ENCODE data around the gene POLE.
A peak's percentile ranks its signal among the peaks of the same experiment; 100 is the strongest.

Gene POLE

DNA sequence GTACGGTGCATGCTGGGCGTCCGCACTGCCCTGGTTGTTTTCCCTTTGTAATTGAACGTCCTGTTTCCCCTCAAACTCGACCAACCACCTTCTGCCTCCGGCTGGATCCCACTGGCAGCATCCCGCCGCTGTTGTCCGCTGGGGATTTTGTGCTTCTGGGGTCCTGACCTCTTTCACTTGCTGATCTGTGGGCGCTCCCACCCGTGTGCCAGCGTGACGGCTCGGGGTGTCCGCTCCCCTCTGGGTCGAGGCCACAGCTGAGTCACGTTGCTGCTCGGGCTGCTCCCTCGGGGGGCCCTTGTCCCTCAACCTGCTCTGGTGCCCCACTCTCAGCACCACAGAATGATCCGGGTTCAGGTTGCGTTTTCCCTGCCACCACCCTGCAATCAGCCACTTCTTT lies 31.5 kb upstream of the POLE start:
- no peak overlapping the region for H3K9ac ChIP-seq (ENCODE audit: low read length in 5 of 5)
- no peak overlapping the region for H3K27ac ChIP-seq (ENCODE audit: low read depth, low read length)
- no peak overlapping the region for H3K4me3 ChIP-seq (ENCODE audit: low read depth in 1 of 5, low read length in 5 of 5)
- H3K4me1 ChIP-seq (ENCODE audit: control insufficient read depth in 5 of 5, insufficient read depth in 5 of 5, low read length in 5 of 5): no peaks in the 10 kb centered on the region
- H3K9me3 ChIP-seq (ENCODE audit: control insufficient read depth in 5 of 5, low read length in 5 of 5): no peaks in the 10 kb centered on the region
- H3K36me3 ChIP-seq (ENCODE audit: control insufficient read depth in 5 of 5, insufficient read depth in 5 of 5, low read length in 5 of 5): peaks cover 0 to 68% (median 59%) of the 10 kb centered on the region in 5 donors
- H3K27me3 ChIP-seq (ENCODE audit: control insufficient read depth in 5 of 5, insufficient read depth in 4 of 5, low read length in 5 of 5): no peaks in the 10 kb centered on the region

DNA sequence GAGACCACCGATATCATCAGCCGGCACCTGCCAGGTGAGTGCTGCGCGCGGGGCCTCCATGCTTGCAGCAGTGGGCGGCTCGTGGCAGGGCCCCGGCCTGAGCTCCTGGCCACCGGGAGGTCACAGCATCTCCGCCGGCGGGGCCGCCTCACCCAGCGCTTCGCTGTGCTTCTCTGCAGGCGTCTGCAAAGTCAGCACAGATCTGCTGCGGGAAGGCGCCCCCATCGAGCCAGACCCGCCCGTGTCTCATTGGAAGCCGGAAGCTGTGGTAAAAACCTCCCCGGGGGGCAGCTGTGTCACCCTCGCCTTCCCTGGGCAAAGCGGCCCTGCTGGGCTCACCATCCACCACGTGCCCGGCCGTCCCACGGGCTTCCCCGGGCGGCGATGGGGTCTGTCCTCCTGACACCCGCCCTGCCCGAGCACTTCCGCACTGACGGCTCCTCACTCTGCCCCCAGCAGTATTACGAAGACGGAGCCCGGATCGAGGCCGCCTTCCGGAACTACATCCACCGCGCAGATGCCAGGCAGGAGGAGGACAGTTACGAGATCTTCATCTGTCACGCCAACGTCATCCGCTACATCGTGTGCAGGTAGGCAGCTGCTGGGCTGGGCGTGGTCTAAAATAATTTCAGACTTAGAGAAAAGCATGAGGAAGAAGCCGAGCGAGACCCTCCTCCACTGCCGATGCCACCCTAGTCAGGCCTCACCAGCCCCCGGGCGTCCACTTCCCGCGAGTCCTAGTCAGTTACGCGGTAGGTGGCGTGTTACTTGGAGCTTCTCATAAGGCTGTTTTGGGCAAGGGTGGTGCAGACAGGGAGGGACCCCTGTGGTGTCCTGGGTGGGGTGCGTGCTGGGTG lies 30.6 kb upstream of the POLE start:
- H3K4me1 ChIP-seq (ENCODE audit: control insufficient read depth in 5 of 5, insufficient read depth in 5 of 5, low read length in 5 of 5): no peaks in the 10 kb centered on the region
- H3K27me3 ChIP-seq (ENCODE audit: control insufficient read depth in 5 of 5, insufficient read depth in 4 of 5, low read length in 5 of 5): no peaks in the 10 kb centered on the region
- H3K4me3 ChIP-seq (ENCODE audit: low read depth in 1 of 5, low read length in 5 of 5): no peak overlapping the region
- H3K9me3 ChIP-seq (ENCODE audit: control insufficient read depth in 5 of 5, low read length in 5 of 5): no peaks in the 10 kb centered on the region
- H3K27ac ChIP-seq (ENCODE audit: low read depth, low read length): no peak overlapping the region
- H3K9ac ChIP-seq (ENCODE audit: low read length in 5 of 5): no peak overlapping the region
- peaks cover 0 to 60% (median 50%) of the 10 kb centered on the region in 5 donors for H3K36me3 ChIP-seq (ENCODE audit: control insufficient read depth in 5 of 5, insufficient read depth in 5 of 5, low read length in 5 of 5)

DNA sequence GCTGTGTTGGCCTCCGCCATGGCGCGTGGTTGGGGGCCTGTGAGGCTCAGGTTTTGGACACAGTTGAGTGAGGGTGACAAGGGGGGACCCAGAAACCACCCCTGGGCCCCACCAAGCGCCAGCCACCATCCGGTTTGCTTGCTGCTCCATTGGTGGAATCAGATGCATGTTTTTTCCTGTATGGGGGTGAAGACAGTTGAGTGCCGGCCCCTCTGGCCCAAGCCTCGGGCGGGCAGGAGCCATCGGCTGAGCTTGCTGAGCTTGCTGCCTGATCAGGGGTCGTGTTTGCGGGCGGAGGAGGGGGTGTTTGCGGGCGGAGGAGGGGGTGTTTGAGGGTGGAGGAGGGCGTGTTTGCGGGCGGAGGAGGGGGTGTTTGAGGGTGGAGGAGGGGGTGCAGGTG lies 29.9 kb upstream of the POLE start:
- peaks cover 0 to 3% (median 1%) of the 10 kb centered on the region in 5 donors for H3K4me1 ChIP-seq (ENCODE audit: control insufficient read depth in 5 of 5, insufficient read depth in 5 of 5, low read length in 5 of 5)
- H3K27me3 ChIP-seq (ENCODE audit: control insufficient read depth in 5 of 5, insufficient read depth in 4 of 5, low read length in 5 of 5): no peaks in the 10 kb centered on the region
- H3K27ac ChIP-seq (ENCODE audit: low read depth, low read length): no peak overlapping the region
- no peaks in the 10 kb centered on the region for H3K9me3 ChIP-seq (ENCODE audit: control insufficient read depth in 5 of 5, low read length in 5 of 5)
- peaks cover 0 to 56% (median 50%) of the 10 kb centered on the region in 5 donors for H3K36me3 ChIP-seq (ENCODE audit: control insufficient read depth in 5 of 5, insufficient read depth in 5 of 5, low read length in 5 of 5)
- H3K9ac ChIP-seq (ENCODE audit: low read length in 5 of 5): no peak overlapping the region
- H3K4me3 ChIP-seq (ENCODE audit: low read depth in 1 of 5, low read length in 5 of 5): no peak overlapping the region

DNA sequence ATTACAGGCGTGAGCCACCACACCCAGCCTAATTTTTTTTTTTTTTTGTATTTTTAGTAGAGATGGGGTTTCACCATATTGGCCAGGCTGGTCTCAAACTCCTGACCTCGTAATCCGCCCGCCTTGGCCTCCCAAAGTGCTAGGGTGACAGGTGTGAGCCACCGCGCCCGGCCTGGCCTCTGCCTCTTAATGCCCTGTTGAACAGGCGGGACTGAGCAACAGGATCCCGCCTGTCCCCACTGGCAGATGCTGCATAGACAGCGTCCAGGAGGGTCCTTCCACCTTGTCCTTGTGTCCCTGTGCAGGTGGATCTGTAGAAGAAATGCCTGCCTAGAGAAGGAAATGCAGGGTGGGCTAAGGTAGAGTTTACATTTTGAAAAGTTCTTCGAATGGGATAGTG lies 29.2 kb upstream of the POLE start:
- Histone ChIP-seq H3K4me3 (ENCODE audit: low read depth in 1 of 5, low read length in 5 of 5) (no peak overlapping the region), H3K9me3 (ENCODE audit: control insufficient read depth in 5 of 5, low read length in 5 of 5) (no peaks in the 10 kb centered on the region), H3K27me3 (ENCODE audit: control insufficient read depth in 5 of 5, insufficient read depth in 4 of 5, low read length in 5 of 5) (no peaks in the 10 kb centered on the region), H3K9ac (ENCODE audit: low read length in 5 of 5) (no peak overlapping the region), H3K27ac (ENCODE audit: low read depth, low read length) (no peak overlapping the region), H3K36me3 (ENCODE audit: control insufficient read depth in 5 of 5, insufficient read depth in 5 of 5, low read length in 5 of 5) (peaks cover 0 to 52% (median 50%) of the 10 kb centered on the region in 5 donors), H3K4me1 (ENCODE audit: control insufficient read depth in 5 of 5, insufficient read depth in 5 of 5, low read length in 5 of 5) (peaks cover 0 to 9% (median 8%) of the 10 kb centered on the region in 5 donors)

DNA sequence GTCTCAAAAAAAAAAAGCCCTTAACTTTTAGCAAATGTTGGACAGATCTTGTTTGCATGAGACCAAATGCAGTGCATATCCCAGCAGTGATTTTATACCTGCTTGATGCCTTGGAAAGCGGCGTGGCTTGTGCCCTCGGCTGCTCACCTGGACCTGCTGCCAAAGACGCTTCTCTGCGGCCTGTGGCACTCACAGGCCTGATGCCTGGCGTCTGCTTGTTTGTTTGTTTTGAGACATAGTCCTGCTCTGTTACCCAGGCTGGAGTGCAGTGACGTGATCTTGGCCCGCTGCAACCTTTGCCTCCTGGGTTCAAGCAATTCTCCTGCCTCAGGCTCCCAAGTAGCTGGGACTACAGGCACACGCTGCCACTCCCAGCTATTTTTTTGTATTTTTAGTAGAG lies 28.7 kb upstream of the POLE start:
- Histone ChIP-seq H3K9ac (ENCODE audit: low read length in 5 of 5) (no peak overlapping the region), H3K36me3 (ENCODE audit: control insufficient read depth in 5 of 5, insufficient read depth in 5 of 5, low read length in 5 of 5) (peaks cover 0 to 47% (median 46%) of the 10 kb centered on the region in 5 donors), H3K4me1 (ENCODE audit: control insufficient read depth in 5 of 5, insufficient read depth in 5 of 5, low read length in 5 of 5) (peaks cover 0 to 14% (median 11%) of the 10 kb centered on the region in 5 donors), H3K27me3 (ENCODE audit: control insufficient read depth in 5 of 5, insufficient read depth in 4 of 5, low read length in 5 of 5) (no peaks in the 10 kb centered on the region), H3K4me3 (ENCODE audit: low read depth in 1 of 5, low read length in 5 of 5) (no peak overlapping the region), H3K27ac (ENCODE audit: low read depth, low read length) (no peak overlapping the region), H3K9me3 (ENCODE audit: control insufficient read depth in 5 of 5, low read length in 5 of 5) (no peaks in the 10 kb centered on the region)

DNA sequence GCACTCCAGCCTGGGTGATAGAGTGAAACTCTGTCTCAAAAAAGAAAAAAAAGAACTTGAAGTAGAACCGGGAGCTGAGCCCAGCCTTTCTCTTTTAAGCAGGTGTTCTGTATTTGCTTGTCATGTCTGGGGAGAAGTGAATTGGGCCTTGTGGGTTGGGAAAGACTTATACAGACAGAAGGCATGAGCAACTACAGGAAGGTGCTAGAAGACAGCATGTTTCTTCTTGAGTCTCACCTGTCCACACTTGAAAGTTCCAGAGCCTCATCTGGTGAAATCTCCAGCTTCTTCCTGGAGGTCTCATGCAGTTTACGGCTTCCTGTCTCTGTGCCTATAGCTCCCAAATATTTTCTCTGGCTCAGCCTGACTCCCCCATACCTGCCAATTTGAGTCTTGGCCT lies 26.0 kb upstream of the POLE start:
- no peak overlapping the region for H3K27ac ChIP-seq (ENCODE audit: low read depth, low read length)
- H3K27me3 ChIP-seq (ENCODE audit: control insufficient read depth in 5 of 5, insufficient read depth in 4 of 5, low read length in 5 of 5): no peaks in the 10 kb centered on the region
- peaks cover 0 to 23% (median 20%) of the 10 kb centered on the region in 5 donors for H3K4me1 ChIP-seq (ENCODE audit: control insufficient read depth in 5 of 5, insufficient read depth in 5 of 5, low read length in 5 of 5)
- H3K36me3 ChIP-seq (ENCODE audit: control insufficient read depth in 5 of 5, insufficient read depth in 5 of 5, low read length in 5 of 5): peaks cover 0 to 26% (median 24%) of the 10 kb centered on the region in 5 donors
- no peak overlapping the region for H3K4me3 ChIP-seq (ENCODE audit: low read depth in 1 of 5, low read length in 5 of 5)
- H3K9ac ChIP-seq (ENCODE audit: low read length in 5 of 5): no peak overlapping the region
- H3K9me3 ChIP-seq (ENCODE audit: control insufficient read depth in 5 of 5, low read length in 5 of 5): no peaks in the 10 kb centered on the region

DNA sequence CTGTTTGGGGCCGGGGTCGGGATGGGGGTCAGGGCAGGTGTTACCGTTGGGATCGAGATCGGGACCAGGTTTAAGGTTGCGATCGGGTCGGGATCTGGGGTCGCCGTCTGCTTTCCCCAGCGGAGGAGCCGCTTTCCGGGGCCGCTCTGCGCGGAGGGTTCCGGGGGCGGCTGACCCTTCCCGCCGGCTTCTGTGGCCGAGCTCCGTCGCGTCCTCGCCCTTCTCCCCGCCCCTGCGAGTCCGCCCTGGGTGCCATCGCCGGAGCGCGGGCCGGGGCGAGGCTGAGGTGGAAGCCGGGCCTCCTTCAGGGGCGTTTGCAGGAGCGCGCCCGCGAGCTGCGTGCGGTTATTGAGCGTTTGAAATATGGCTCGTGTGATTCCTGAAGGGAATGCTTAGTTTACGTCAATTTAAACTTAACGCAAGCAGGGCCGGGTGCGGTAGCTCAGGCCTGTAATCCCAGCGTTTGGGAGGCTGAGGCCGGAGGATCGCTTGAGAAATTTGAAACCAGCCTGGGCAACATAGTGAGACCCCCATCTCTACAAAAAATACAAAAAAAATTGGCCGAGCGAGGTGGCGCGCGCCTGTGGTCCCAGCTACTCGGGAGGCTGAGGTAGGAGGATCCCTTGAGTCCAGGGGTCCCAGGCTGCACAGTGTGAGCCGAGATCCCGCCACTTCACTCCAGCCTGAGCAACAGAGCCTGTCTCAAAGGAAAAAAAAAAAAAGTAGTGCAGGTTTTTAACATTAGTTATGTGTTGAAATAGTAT lies 24.1 kb upstream of the POLE start:
- H3K9ac ChIP-seq (ENCODE audit: low read length in 5 of 5): peak overlapping the region; percentile 26 to 93 (median 82)
- H3K36me3 ChIP-seq (ENCODE audit: control insufficient read depth in 5 of 5, insufficient read depth in 5 of 5, low read length in 5 of 5): peaks cover 0 to 10% (median 8%) of the 10 kb centered on the region in 5 donors
- H3K4me3 ChIP-seq (ENCODE audit: low read depth in 1 of 5, low read length in 5 of 5): peak overlapping the region in 4 of 5 donors; percentile 76 to 90 (median 86)
- no peak overlapping the region for H3K27ac ChIP-seq (ENCODE audit: low read depth, low read length)
- no peaks in the 10 kb centered on the region for H3K9me3 ChIP-seq (ENCODE audit: control insufficient read depth in 5 of 5, low read length in 5 of 5)
- no peaks in the 10 kb centered on the region for H3K27me3 ChIP-seq (ENCODE audit: control insufficient read depth in 5 of 5, insufficient read depth in 4 of 5, low read length in 5 of 5)
- peaks cover 0 to 23% (median 20%) of the 10 kb centered on the region in 5 donors for H3K4me1 ChIP-seq (ENCODE audit: control insufficient read depth in 5 of 5, insufficient read depth in 5 of 5, low read length in 5 of 5)

DNA sequence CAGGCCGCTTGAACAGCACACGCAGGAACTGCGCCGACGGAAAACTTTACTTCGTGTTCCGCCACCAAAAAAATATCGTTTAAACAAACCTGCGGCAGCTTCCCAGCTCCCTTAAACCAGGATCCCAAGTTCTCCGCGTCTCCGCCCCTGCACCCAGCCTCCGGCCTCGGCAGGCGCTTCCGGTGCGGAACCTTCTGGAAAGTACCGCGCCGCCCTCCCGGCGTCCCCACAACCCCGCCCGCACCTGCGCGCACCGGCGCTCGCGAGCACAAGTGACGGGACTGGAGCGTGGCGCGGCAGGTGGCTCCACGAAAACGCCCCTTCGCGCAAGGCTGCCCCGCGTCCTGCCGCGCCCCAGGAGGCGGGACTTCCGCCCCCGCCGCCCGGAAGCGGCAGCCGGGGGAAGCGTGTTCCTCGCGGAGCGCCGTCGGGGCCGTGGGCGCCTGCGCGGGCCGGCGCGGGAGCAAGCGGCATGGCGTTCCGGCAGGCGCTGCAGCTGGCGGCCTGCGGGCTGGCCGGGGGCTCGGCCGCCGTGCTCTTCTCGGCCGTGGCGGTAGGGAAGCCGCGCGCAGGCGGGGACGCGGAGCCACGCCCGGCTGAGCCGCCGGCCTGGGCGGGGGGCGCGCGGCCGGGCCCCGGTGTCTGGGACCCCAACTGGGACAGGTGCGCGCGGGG lies 23.4 kb upstream of the POLE start, which contains the start of gene PGAM5:
PGAM5 (plus strand) TSS at position 438 of the 675 bp plus-strand sequence; CDS start at position 473, 35 bp downstream.
- no peaks in the 10 kb centered on the region for H3K27me3 ChIP-seq (ENCODE audit: control insufficient read depth in 5 of 5, insufficient read depth in 4 of 5, low read length in 5 of 5)
- H3K9ac ChIP-seq (ENCODE audit: low read length in 5 of 5): peak within 1 kb of the TSS; percentile 80 to 93 (median 89)
- peak within 1 kb of the TSS; percentile 76 to 90 (median 83) for H3K4me3 ChIP-seq (ENCODE audit: low read depth in 1 of 5, low read length in 5 of 5)
- H3K9me3 ChIP-seq (ENCODE audit: control insufficient read depth in 5 of 5, low read length in 5 of 5): no peaks in the 10 kb centered on the region
- H3K36me3 ChIP-seq (ENCODE audit: control insufficient read depth in 5 of 5, insufficient read depth in 5 of 5, low read length in 5 of 5): peaks cover 0 to 8% (median 5%) of the 10 kb centered on the region in 5 donors
- H3K4me1 ChIP-seq (ENCODE audit: control insufficient read depth in 5 of 5, insufficient read depth in 5 of 5, low read length in 5 of 5): peaks cover 0 to 23% (median 20%) of the 10 kb centered on the region in 5 donors
- H3K27ac ChIP-seq (ENCODE audit: low read depth, low read length): peak within 1 kb of the TSS; percentile 82

DNA sequence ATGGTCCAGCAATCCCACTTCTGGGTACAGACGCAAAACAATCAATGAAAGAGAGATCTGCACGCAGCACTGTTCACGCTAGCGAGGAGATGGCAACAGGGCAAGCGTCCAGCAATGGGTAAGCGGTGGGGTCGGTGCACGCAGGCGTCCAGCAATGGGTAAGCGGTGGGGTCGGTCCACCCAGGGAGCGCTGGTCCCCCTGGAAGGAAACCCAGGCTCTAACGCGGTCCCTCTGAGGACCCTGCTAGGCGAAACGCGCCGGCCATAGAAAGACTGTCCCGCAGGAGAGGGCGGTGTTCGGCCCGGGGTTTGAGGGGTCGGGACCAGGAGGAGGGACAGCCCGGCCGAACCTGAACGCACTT lies 22.9 kb upstream of the POLE start:
- peak overlapping the region; percentile 69 to 93 (median 89) for H3K9ac ChIP-seq (ENCODE audit: low read length in 5 of 5)
- H3K4me3 ChIP-seq (ENCODE audit: low read depth in 1 of 5, low read length in 5 of 5): peak overlapping the region; percentile 76 to 90 (median 83)
- peaks cover 0 to 23% (median 20%) of the 10 kb centered on the region in 5 donors for H3K4me1 ChIP-seq (ENCODE audit: control insufficient read depth in 5 of 5, insufficient read depth in 5 of 5, low read length in 5 of 5)
- peak overlapping the region; percentile 82 for H3K27ac ChIP-seq (ENCODE audit: low read depth, low read length)
- H3K36me3 ChIP-seq (ENCODE audit: control insufficient read depth in 5 of 5, insufficient read depth in 5 of 5, low read length in 5 of 5): peaks cover 0 to 6% (median 4%) of the 10 kb centered on the region in 5 donors
- no peaks in the 10 kb centered on the region for H3K27me3 ChIP-seq (ENCODE audit: control insufficient read depth in 5 of 5, insufficient read depth in 4 of 5, low read length in 5 of 5)
- H3K9me3 ChIP-seq (ENCODE audit: control insufficient read depth in 5 of 5, low read length in 5 of 5): no peaks in the 10 kb centered on the region

Data from subcutaneous abdominal adipose tissue (tissue), 5 donors.